ENCODE results near the gene SEC11C.

Gene SEC11C

DNA sequence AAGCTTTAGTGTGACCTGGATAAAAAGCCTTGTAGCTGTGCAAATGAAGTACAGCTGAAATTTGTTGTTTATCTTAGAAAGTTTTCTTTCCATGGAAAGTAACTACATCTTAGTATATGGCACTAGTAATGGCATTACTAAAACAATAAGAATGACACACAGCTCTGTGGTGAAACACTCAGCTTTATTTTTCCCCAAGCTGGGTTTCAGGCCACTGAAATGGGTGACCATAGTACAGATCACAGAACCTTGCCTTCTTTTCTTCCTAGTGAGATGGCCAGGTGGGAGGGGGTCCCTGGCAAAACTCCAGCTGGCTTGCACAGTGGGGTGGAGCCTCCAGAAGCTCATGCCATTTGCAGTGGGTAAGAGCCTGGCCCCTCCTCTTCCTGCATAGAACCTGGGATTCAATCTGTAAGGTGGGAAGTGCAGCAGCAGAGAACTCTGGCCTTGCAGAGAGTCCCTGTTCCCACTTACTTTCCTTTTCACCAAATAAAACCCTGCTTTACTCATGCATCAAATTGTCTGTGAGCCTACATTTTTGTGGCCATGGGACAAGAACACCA is 62.7 kb downstream of the SEC11C start:
- no peak overlapping the region for H3K4me3 ChIP-seq (ENCODE audit: low read depth, low read length)
- TF ChIP-seq, protein P1, sequence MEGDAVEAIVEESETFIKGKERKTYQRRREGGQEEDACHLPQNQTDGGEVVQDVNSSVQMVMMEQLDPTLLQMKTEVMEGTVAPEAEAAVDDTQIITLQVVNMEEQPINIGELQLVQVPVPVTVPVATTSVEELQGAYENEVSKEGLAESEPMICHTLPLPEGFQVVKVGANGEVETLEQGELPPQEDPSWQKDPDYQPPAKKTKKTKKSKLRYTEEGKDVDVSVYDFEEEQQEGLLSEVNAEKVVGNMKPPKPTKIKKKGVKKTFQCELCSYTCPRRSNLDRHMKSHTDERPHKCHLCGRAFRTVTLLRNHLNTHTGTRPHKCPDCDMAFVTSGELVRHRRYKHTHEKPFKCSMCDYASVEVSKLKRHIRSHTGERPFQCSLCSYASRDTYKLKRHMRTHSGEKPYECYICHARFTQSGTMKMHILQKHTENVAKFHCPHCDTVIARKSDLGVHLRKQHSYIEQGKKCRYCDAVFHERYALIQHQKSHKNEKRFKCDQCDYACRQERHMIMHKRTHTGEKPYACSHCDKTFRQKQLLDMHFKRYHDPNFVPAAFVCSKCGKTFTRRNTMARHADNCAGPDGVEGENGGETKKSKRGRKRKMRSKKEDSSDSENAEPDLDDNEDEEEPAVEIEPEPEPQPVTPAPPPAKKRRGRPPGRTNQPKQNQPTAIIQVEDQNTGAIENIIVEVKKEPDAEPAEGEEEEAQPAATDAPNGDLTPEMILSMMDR (IDR thresholded peaks at IDR 0.05; ENCODE audit: control insufficient read depth, extremely low read depth, insufficient read depth), result no peak
- DNase-seq (ENCODE audit: low read depth), result no peak

DNA sequence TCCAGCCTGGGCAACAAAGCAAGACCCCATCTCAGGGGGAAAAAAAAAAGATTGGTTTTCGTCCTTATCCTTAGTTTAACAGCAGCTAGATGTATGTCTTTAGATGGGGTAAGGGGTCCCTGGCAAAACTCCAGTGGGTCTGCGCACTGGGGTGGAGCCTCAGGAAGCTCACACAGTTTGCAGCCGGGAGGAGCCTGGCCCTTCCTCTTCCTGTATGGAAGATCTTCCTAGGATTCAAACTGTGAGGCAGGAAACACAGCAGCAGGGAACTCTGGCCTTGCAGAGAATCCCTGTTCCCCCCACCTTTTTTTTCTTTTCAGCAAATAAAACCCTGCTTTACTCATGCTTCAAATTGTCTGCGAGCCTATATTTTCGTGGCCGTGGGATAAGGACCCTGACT is 67.8 kb downstream of the SEC11C start:
- no peak overlapping the region for H3K4me3 ChIP-seq (ENCODE audit: low read depth, low read length)
- no peak for DNase-seq (ENCODE audit: low read depth)
- TF ChIP-seq, protein P1 (IDR thresholded peaks at IDR 0.05; ENCODE audit: control insufficient read depth, extremely low read depth, insufficient read depth), result no peak

Data from LNCaP clone FGC (cell line).